ENCODE data around the gene TFG.

GRCh38 chr3:100717637-100718487 lies 8.6 kb downstream of the TFG start:
- TF ChIP-seq EZH2 (IDR thresholded peaks at IDR 0.05; ENCODE audit: low read depth) (no peak), CTCF (conservative IDR thresholded peaks at IDR 0.05) (no peak)

All from PC-9 (cell line).